VCaP (cell line): ENCODE data around the gene CPEB2.
"Not testable (repeated sequence)": the region's sequence is repeated elsewhere in the genome, so short reads cannot be mapped to it uniquely, and the experiment has no call there.

Experiments
- H3K27ac ChIP-seq: fragments of 450-650 bp; 2 replicates; pipeline ENCODE4 v1.5.1; 2017
- CTCF ChIP-seq: fragments of 450-650 bp; conservative IDR thresholded peaks from 2 replicates; pipeline ENCODE4 v1.5.1; 2017; ENCODE audit warnings: mild to moderate bottlenecking, moderate library complexity

CPEB2 gene

GRCh38 chr4:15078682-15079642 lies 76.7 kb downstream of the CPEB2 start:
- no peak overlapping the region for H3K27ac ChIP-seq
- no peak for TF ChIP-seq CTCF

GRCh38 chr4:15084780-15085179 lies 82.5 kb downstream of the CPEB2 start:
- TF ChIP-seq CTCF, result no peak
- H3K27ac ChIP-seq, result no peak overlapping the region

GRCh38 chr4:15085762-15086161 lies 83.5 kb downstream of the CPEB2 start:
- not testable (repeated sequence) for H3K27ac ChIP-seq

- not testable (repeated sequence) for H3K27ac ChIP-seq
These were observed 84.0 kb downstream of the CPEB2 start for GRCh38 chr4:15086259-15086658.

GRCh38 chr4:15088394-15089035 lies 86.2 kb downstream of the CPEB2 start:
- no peak for TF ChIP-seq CTCF
- H3K27ac ChIP-seq, result no peak overlapping the region

- H3K27ac ChIP-seq, result no peak overlapping the region
- TF ChIP-seq CTCF, result no peak
These were observed 87.7 kb downstream of the CPEB2 start for GRCh38 chr4:15089979-15090378.

- TF ChIP-seq CTCF, result no peak
- no peak overlapping the region for H3K27ac ChIP-seq
These were observed 98.1 kb downstream of the CPEB2 start for GRCh38 chr4:15100380-15100779.

GRCh38 chr4:15100994-15101695 lies 98.9 kb downstream of the CPEB2 start:
- TF ChIP-seq CTCF, result no peak
- H3K27ac ChIP-seq, result no peak overlapping the region
